GM23248 (cell line): ENCODE results near the gene RNF34.

ENCODE experiments used
- EZH2 ChIP-seq: fragments of 200-600 bp; sonication (generic); IDR thresholded peaks from 2 replicates; pipeline ENCODE4 v1.6.1; 2018; ENCODE audit warnings: antibody characterized with exemption, mild to moderate bottlenecking; ENCODE audit not compliant: insufficient read depth, poor library complexity, severe bottlenecking
- EZH2phosphoT487 ChIP-seq: fragments of 200-600 bp; sonication (generic); IDR thresholded peaks from 2 replicates; pipeline ENCODE4 v1.6.1; 2018; ENCODE audit warnings: antibody characterized with exemption, moderate library complexity, mild to moderate bottlenecking, low read depth; ENCODE audit not compliant: insufficient read depth

DNA sequence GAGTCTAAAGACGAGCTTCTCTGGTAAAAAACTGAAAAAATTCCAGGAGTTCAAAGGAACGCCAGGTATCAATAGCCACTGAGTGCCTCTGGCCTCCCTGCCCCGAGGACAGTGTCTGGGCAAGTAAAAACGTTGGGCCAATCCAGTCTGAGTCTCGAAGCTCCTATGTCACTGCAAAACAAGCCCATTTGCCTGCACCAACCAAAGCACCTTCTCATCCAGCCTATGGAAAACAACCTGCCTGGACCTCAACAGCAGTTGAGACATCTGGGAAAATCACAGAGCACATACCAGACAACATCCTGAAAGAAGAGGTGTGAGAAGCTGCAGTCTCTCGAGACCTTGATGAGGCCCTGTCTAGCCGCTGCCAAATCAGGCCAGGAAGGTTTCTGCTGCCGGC, 56.6 kb downstream of the RNF34 start:
- no peak for TF ChIP-seq EZH2phosphoT487
- TF ChIP-seq EZH2, result no peak
